ENCODE data around the gene GPC1. TPM values are rescaled to one million over a fixed set of nuclear protein-coding genes. Genes with fewer than 3 reads are reported as not detected.

The GPC1 gene
- polyA plus RNA-seq, 3 donors: 24.3 to 26.5 (median 25.3) TPM

- DNase-seq (ENCODE audit: low read depth in 3 of 3, low spot score in 2 of 3): no peak
These were observed 24.0 kb upstream of the GPC1 start for GRCh38 chr2:240411261-240412160.

GRCh38 chr2:240412211-240412861 is 23.1 kb upstream of the GPC1 start:
- DNase-seq (ENCODE audit: low read depth in 3 of 3, low spot score in 2 of 3): no peak

- no peak for DNase-seq (ENCODE audit: low read depth in 3 of 3, low spot score in 2 of 3)
These were observed 22.3 kb upstream of the GPC1 start for GRCh38 chr2:240412975-240413812.

GRCh38 chr2:240413813-240414429 is 21.5 kb upstream of the GPC1 start:
- no peak for DNase-seq (ENCODE audit: low read depth in 3 of 3, low spot score in 2 of 3)

- no peak for DNase-seq (ENCODE audit: low read depth in 3 of 3, low spot score in 2 of 3)
These were observed 18.6 kb upstream of the GPC1 start for GRCh38 chr2:240416821-240417220.

DNA sequence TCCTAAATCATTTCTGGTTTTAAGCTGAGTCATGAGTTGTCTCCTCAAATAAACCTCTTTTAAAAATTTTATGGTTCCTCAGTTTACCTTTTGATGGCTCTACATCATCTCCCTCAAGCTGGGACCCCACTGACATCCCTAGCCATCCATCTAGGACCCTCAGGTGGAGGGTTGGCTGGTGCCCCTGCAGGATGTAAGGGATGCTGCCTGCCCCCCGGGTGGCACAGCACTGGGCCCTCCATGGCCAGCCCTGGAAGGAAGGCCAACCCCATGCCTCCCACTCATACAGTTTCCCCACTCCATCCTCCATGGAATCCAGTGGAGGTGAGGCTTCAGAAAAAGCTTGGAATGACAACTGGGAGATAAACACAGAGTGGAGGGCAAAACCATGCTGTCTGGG is 17.2 kb upstream of the GPC1 start:
- no peak for DNase-seq (ENCODE audit: low read depth in 3 of 3, low spot score in 2 of 3)

DNA sequence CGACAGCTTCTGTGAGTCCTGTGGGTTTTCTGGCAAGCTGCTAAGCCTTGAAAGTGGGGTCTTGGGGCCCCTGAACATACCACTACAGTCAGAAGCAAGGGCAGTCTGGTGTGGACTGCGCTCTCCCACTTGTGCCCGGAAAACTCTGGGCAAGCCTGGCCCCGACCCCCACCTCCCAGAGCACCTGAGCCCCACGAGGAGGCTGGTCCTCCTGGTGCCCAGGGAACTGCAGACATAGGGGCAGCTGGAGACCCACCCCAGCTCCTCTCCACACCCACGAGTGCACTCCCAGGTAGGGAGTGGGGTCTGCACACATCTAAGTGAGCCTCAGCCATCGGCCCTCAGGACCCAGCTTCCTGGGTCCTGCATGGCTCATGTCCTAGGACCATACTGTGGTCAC is 16.2 kb upstream of the GPC1 start:
- no peak for DNase-seq (ENCODE audit: low read depth in 3 of 3, low spot score in 2 of 3)

DNA sequence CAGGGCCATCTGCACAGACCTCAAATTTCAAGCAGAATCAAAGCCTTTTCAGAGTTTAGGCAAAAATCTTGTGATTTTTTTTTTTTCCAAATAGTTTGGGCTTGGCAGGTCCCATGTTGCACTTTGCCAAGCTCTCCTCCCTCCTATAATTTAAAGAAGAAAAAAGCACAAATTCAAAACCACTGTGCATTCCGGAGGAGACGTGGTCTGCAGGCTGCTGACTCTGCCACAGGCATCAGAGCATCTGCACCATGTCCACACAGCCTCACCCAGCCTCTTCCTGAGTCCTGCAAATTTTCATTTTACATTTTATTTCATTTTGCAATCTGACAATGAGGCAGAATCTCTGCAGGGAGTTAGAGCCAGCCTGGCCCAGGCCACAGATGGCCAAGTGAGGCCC is 15.7 kb upstream of the GPC1 start:
- DNase-seq (ENCODE audit: low read depth in 3 of 3, low spot score in 2 of 3): no peak

GRCh38 chr2:240420206-240421104 is 15.0 kb upstream of the GPC1 start:
- DNase-seq (ENCODE audit: low read depth in 3 of 3, low spot score in 2 of 3): no peak

DNA sequence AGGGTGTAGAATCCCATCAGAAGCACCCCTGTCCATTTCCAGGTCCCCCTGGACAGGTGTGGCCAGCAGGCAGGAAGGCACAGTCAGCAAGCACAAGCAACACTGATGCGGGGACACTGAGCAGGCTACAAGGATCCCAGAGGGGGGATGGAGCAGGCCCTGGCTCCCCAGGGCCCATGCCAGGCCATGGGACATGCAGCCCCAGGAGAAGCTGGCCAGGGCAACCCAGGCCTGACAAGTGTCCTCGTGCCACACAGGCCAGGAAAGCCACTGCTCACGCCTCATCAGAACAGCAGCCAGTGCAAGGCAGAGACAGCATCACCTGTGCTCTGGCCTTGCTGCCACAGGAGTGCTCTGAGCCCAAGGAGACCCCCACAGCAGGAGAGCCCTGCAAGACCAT is 14.1 kb upstream of the GPC1 start:
- no peak for DNase-seq (ENCODE audit: low read depth in 3 of 3, low spot score in 2 of 3)

DNA sequence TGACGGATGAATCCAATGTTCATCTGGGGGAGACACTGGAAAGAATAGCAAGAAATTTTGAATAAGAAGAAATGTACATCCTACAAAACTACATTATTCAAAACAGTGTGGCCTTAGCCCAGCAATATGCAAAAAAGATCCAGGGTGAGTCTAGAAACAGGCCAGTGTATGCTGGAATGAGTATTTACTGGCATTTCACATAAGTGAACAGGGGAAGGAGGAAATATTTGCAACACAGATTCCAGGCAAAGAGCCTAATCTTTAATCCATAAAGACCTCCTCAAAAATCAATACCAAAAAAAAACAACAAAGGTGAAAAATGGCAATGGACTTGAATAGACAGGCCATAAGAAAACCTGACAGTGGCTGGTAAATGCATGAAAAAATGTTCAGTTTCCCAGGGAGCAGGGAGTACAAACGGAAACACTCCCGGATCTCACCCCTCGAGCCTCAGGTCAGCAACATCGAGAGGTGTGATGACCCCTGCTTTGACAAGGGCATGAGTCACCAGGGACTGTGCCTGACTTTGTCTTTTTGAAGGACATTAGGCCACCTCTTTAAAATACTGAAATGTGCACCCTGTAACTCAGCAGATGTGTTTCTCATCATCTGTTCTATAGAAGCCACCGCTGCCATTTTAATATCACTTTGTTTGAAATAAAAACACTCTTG is 12.7 kb upstream of the GPC1 start:
- DNase-seq (ENCODE audit: low read depth in 3 of 3, low spot score in 2 of 3): no peak

- DNase-seq (ENCODE audit: low read depth in 3 of 3, low spot score in 2 of 3): no peak
These were observed 11.7 kb upstream of the GPC1 start for GRCh38 chr2:240423788-240424191.

GRCh38 chr2:240424341-240425235 is 10.9 kb upstream of the GPC1 start:
- DNase-seq (ENCODE audit: low read depth in 3 of 3, low spot score in 2 of 3): no peak

DNA sequence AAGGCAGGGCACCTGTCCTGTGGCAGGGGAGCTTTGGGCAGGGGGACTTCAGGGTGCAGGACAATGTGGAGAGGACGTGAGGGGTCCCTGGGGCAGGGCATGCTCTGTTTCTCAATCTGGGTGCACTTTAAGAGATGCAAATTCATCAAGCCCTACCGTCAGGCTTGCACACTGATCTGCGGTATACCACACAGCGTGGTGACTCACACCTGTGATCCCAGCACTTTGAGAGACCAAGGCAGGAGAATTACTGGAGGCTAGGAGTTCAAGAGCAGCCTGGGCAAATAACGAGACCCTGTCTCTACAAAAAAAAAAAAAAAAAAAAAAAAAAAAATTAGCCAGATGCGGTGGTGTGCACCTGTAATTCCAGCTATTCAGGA is 10.2 kb upstream of the GPC1 start:
- no peak for DNase-seq (ENCODE audit: low read depth in 3 of 3, low spot score in 2 of 3)

GRCh38 chr2:240425697-240426096 is 9.8 kb upstream of the GPC1 start:
- DNase-seq (ENCODE audit: low read depth in 3 of 3, low spot score in 2 of 3): no peak

DNA sequence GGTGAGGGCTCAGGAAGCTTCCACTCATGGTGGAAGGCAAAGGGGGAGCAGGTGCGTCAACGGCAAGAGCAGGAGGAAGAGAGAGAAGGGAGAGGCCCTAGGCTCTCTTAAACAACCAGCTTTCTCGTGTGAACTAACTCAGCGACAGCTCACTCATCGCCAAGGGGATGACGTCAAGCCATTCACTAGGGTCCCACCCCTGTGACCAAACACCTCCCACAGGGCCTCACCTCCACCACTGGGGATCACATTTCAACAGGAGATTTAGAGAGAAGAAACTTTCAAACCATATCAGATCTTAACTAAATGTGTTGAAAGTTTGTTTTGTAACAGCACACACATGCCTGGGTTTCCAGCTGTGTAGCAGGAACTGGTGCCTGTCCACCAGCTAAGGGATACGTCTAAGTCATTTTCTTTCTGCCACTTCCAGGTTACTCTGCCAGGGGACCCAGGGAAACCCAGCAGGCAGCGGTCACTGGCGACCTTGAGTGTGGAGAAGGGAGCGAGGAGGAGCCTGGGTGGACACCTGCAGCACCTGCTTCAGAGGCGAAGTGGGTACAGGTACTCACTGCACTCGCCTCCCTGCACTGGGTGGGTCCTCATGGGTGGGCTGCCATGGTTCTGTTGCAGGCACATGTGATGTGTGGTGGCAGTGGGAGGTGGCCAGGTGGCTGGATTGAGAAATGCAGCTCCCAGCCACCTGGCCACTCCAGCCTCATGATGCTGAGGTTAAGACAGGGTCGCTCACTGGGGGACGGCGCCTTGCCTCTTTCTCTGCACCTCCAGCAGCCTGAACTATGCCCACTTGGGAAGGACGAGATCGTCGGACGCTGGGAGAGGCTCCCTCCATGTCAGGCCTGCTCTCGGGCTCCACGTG is 8.4 kb upstream of the GPC1 start:
- no peak for DNase-seq (ENCODE audit: low read depth in 3 of 3, low spot score in 2 of 3)

- no peak for DNase-seq (ENCODE audit: low read depth in 3 of 3, low spot score in 2 of 3)
These were observed 7.7 kb upstream of the GPC1 start for GRCh38 chr2:240427729-240428128.
